Measurements from ENCODE around the gene TMEM179B. TPM values are rescaled to one million over a fixed set of nuclear protein-coding genes. Genes with fewer than 3 reads are reported as not detected.

Gene TMEM179B
- total RNA-seq, 1 experiment from 2014 or later = 51.6 TPM

DNA sequence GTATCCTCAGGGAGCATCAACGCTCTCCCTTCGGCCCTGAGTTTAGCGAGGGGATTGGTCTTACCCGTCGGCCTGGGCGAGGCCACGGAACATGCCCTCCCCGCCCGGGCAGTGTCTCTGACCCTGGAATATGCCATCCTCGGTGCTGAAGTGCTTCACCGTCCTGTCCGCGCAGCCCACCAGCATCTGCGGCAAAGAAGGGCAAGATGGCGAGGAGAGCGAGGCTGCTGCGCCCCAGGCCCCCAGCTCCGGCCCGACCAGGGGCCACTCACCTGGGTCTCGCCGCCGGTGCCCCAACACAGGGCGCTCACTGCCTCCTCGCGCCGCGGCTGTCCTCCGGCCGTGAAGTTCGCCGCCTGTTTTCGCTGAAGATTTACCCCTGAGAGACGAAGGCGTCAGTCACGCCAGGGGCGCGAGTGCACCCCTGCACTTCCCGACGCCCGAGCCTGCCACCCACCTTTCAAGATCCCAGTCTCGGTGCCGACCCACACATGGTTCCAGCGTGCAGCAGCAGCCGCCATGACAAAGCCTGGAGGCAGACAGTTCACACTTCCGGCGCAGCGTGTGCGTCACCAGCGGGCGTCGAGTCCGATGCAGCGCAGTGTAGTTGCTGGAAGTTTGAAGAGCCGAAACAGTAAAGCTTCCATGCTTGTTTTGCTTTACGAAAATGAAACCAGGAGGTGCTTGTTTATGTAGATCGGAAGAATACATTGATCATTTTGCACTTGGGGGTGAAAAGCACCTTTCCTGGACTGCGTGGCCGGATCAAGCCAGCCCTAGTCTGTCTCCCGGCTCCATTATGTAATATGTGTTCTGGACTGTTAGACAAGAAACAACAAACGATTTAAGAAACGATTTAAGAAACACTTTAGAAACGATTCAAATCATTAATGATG, 52.1 kb downstream of the TMEM179B start, which contains the start of gene WDR74 (continued):
- peak; percentile 76 for TF ChIP-seq TCF7L2 (IDR thresholded peaks at IDR 0.05; ENCODE audit: borderline replicate concordance, extremely low read depth, insufficient read depth, insufficient read length)
- TF ChIP-seq, protein P1, sequence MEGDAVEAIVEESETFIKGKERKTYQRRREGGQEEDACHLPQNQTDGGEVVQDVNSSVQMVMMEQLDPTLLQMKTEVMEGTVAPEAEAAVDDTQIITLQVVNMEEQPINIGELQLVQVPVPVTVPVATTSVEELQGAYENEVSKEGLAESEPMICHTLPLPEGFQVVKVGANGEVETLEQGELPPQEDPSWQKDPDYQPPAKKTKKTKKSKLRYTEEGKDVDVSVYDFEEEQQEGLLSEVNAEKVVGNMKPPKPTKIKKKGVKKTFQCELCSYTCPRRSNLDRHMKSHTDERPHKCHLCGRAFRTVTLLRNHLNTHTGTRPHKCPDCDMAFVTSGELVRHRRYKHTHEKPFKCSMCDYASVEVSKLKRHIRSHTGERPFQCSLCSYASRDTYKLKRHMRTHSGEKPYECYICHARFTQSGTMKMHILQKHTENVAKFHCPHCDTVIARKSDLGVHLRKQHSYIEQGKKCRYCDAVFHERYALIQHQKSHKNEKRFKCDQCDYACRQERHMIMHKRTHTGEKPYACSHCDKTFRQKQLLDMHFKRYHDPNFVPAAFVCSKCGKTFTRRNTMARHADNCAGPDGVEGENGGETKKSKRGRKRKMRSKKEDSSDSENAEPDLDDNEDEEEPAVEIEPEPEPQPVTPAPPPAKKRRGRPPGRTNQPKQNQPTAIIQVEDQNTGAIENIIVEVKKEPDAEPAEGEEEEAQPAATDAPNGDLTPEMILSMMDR (IDR thresholded peaks at IDR 0.05 in 2 of 3, conservative IDR thresholded peaks at IDR 0.05 in 1 of 3; ENCODE audit: borderline replicate concordance in 1 of 3, insufficient read depth in 1 of 3, low read depth in 2 of 3, low read length in 2 of 3) = no peak
- peak; percentile 95 for TF ChIP-seq POLR2AphosphoS5 (IDR thresholded peaks at IDR 0.05; ENCODE audit: low read depth, low read length)

Small RNA genes lying within 50 kb of the gene (microRNA-seq; reads per million reads assigned to microRNA genes)
- 1.2 reads per million for gene MIR6514 (ENCODE audit: borderline number of aligned reads)
- gene MIR6748 (ENCODE audit: borderline number of aligned reads) = not detected

Other genes starting within 250 kb of the TMEM179B start
- gene AHNAK, start 240.6 kb upstream of the TMEM179B start, total RNA-seq (2021; ENCODE audit: unreplicated experiment) = 239 TPM
- 1,901 TPM for gene EEF1G, start 213.5 kb upstream of the TMEM179B start, total RNA-seq (2021; ENCODE audit: unreplicated experiment)
- gene TUT1, start 195.9 kb upstream of the TMEM179B start, total RNA-seq (2021; ENCODE audit: unreplicated experiment) = 49.0 TPM
- 98.9 TPM for gene MTA2, start 185.5 kb upstream of the TMEM179B start, total RNA-seq (2021; ENCODE audit: unreplicated experiment)
- 124 TPM for gene EML3, start 174.6 kb upstream of the TMEM179B start, total RNA-seq (2021; ENCODE audit: unreplicated experiment)
- gene ROM1, start 174.1 kb upstream of the TMEM179B start, total RNA-seq (2021; ENCODE audit: unreplicated experiment) = 2.7 TPM
- gene B3GAT3, start 165.4 kb upstream of the TMEM179B start, total RNA-seq (2021; ENCODE audit: unreplicated experiment) = 51.2 TPM
- gene GANAB, start 140.8 kb upstream of the TMEM179B start, total RNA-seq (2021; ENCODE audit: unreplicated experiment) = 410 TPM
- gene INTS5, start 134.1 kb upstream of the TMEM179B start, total RNA-seq (2021; ENCODE audit: unreplicated experiment) = 29.1 TPM
- gene C11orf98, start 122.2 kb upstream of the TMEM179B start, total RNA-seq (2021; ENCODE audit: unreplicated experiment) = 121 TPM
- 63.5 TPM for gene CSKMT, start 122.1 kb upstream of the TMEM179B start, total RNA-seq (2021; ENCODE audit: unreplicated experiment)
- gene UQCC3, start 115.7 kb upstream of the TMEM179B start, total RNA-seq (2021; ENCODE audit: unreplicated experiment) = 17.9 TPM
- gene LBHD1, start 115.1 kb upstream of the TMEM179B start, total RNA-seq (2021; ENCODE audit: unreplicated experiment) = 14.7 TPM
- gene UBXN1, start 108.3 kb upstream of the TMEM179B start, total RNA-seq (2021; ENCODE audit: unreplicated experiment) = 94.2 TPM
- 0.71 TPM for gene LRRN4CL, start 97.9 kb upstream of the TMEM179B start, total RNA-seq (2021; ENCODE audit: unreplicated experiment)
- gene BSCL2, start 80.0 kb upstream of the TMEM179B start, total RNA-seq (2021; ENCODE audit: unreplicated experiment) = 62.0 TPM
- gene GNG3, start 79.7 kb upstream of the TMEM179B start, total RNA-seq (2021; ENCODE audit: unreplicated experiment) = not detected
- gene HNRNPUL2, start 59.9 kb upstream of the TMEM179B start, total RNA-seq (2021; ENCODE audit: unreplicated experiment) = 45.8 TPM
- gene TTC9C, start 58.9 kb upstream of the TMEM179B start, total RNA-seq (2021; ENCODE audit: unreplicated experiment) = 33.3 TPM
- gene ZBTB3, start 33.2 kb upstream of the TMEM179B start, total RNA-seq (2021; ENCODE audit: unreplicated experiment) = 11.3 TPM
- 109 TPM for gene POLR2G, start 25.8 kb upstream of the TMEM179B start, total RNA-seq (2021; ENCODE audit: unreplicated experiment)
- gene TAF6L, start 16.0 kb upstream of the TMEM179B start, total RNA-seq (2021; ENCODE audit: unreplicated experiment) = 24.2 TPM
- gene TMEM223, start 4.6 kb downstream of the TMEM179B start, total RNA-seq (2021; ENCODE audit: unreplicated experiment) = 18.4 TPM
- gene NXF1, start 18.0 kb downstream of the TMEM179B start, total RNA-seq (2021; ENCODE audit: unreplicated experiment) = 55.5 TPM
- 29.5 TPM for gene STX5, start 44.6 kb downstream of the TMEM179B start, total RNA-seq (2021; ENCODE audit: unreplicated experiment)
- gene TEX54, start 45.4 kb downstream of the TMEM179B start, total RNA-seq (2021; ENCODE audit: unreplicated experiment) = not detected
- gene WDR74, start 52.2 kb downstream of the TMEM179B start, total RNA-seq (2021; ENCODE audit: unreplicated experiment) = 111 TPM
- 418 TPM for gene SLC3A2, start 93.5 kb downstream of the TMEM179B start, total RNA-seq (2021; ENCODE audit: unreplicated experiment)
- gene CHRM1, start 134.0 kb downstream of the TMEM179B start, total RNA-seq (2021; ENCODE audit: unreplicated experiment) = 0.10 TPM
- not detected for gene SLC22A6, start 197.6 kb downstream of the TMEM179B start, total RNA-seq (2021; ENCODE audit: unreplicated experiment)
- gene SLC22A8, start 228.4 kb downstream of the TMEM179B start, total RNA-seq (2021; ENCODE audit: unreplicated experiment) = not detected